ENCODE measurements around the gene CCDC106. TPM values are rescaled to one million over a fixed set of nuclear protein-coding genes. Genes with fewer than 3 reads are reported as not detected.

The CCDC106 gene
- total RNA-seq, 4 donors from 2014 or later, result 3.7 to 15.1 (median 8.4) TPM

- H3K27ac ChIP-seq, result peak overlapping the region in 2 of 4 donors; percentile 9 to 18
- intact Hi-C loops (cut with DNase I; ENCODE audit: low total_unique reads) (loop anchor here (10.0 kb wide), 1 partner anchor 272 kb away; the partner anchor contains the start of genes RPL28 and TMEM238), in situ Hi-C loops (cut with MboI; ENCODE audit: low pct_ligation_motif_present in 1 of 4, low pct_unique_long_range_greater_than_20kb in 1 of 4, low sequenced_read_pairs in 3 of 4) (no loop called here)
- 6 to 22% methylated on average over 3 to 18 of the region's 18 CpGs for WGBS, 2 donors (ENCODE audit: low coverage in 1 of 2)
- no peaks in the 10 kb centered on the region for H3K9me3 ChIP-seq
- H3K36me3 ChIP-seq, result peaks cover 0 to 20% (median 5%) of the 10 kb centered on the region in 4 donors
- no peak for TF ChIP-seq POLR2A (IDR thresholded peaks at IDR 0.05)
- no peak for TF ChIP-seq CTCF (IDR thresholded peaks at IDR 0.05)
- TF ChIP-seq POLR2AphosphoS5 (IDR thresholded peaks at IDR 0.05), result no peak
- TF ChIP-seq EP300 (IDR thresholded peaks at IDR 0.05; ENCODE audit: low read depth), result no peak
- peaks cover 32 to 49% (median 41%) of the 10 kb centered on the region in 4 donors for H3K4me1 ChIP-seq
- DNase-seq, result no peak
- no peaks in the 10 kb centered on the region for H3K27me3 ChIP-seq
- peak overlapping the region in 2 of 4 donors; percentile 66 to 93 for H3K4me3 ChIP-seq
These were observed 9.2 kb downstream of the CCDC106 start for GRCh38 chr19:55656988-55657747.

- no peak for DNase-seq
- no peak overlapping the region for H3K4me3 ChIP-seq
- no peaks in the 10 kb centered on the region for H3K9me3 ChIP-seq
- peaks cover 32 to 41% (median 37%) of the 10 kb centered on the region in 4 donors for H3K4me1 ChIP-seq
- 87% methylated on average over 36 of the region's 37 CpGs; no CpG with 5 or more reads in 1 of the 2 donors for WGBS, 2 donors (ENCODE audit: low coverage in 1 of 2)
- TF ChIP-seq POLR2AphosphoS5 (IDR thresholded peaks at IDR 0.05), result no peak
- no peak for TF ChIP-seq CTCF (IDR thresholded peaks at IDR 0.05)
- no peak for TF ChIP-seq EP300 (IDR thresholded peaks at IDR 0.05; ENCODE audit: low read depth)
- TF ChIP-seq POLR2A (IDR thresholded peaks at IDR 0.05), result no peak
- H3K27ac ChIP-seq, result no peak overlapping the region
- in situ Hi-C loops (cut with MboI; ENCODE audit: low pct_ligation_motif_present in 1 of 4, low pct_unique_long_range_greater_than_20kb in 1 of 4, low sequenced_read_pairs in 3 of 4) (no loop called here), intact Hi-C loops (cut with DNase I; ENCODE audit: low total_unique reads) (loop anchor here (10.0 kb wide), 1 partner anchor 274 kb away; the partner anchor contains the start of genes RPL28 and TMEM238)
- no peaks in the 10 kb centered on the region for H3K27me3 ChIP-seq
- H3K36me3 ChIP-seq, result peaks cover 0 to 38% (median 16%) of the 10 kb centered on the region in 4 donors
These were observed 10.9 kb downstream of the CCDC106 start for GRCh38 chr19:55658846-55659459.

- no peaks in the 10 kb centered on the region for H3K9me3 ChIP-seq
- in situ Hi-C loops (cut with MboI; ENCODE audit: low pct_ligation_motif_present in 1 of 4, low pct_unique_long_range_greater_than_20kb in 1 of 4, low sequenced_read_pairs in 3 of 4), result no loop called here
- DNase-seq, result no peak
- H3K36me3 ChIP-seq, result peaks cover 0 to 45% (median 19%) of the 10 kb centered on the region in 4 donors
- WGBS, 2 donors (ENCODE audit: low coverage in 1 of 2), result 66 to 91% methylated on average over 4 to 9 of the region's 9 CpGs
- H3K27ac ChIP-seq, result no peak overlapping the region
- peaks cover 32 to 41% (median 37%) of the 10 kb centered on the region in 4 donors for H3K4me1 ChIP-seq
- intact Hi-C loops (cut with DNase I; ENCODE audit: low total_unique reads), result loop anchor here (10.0 kb wide), 1 partner anchor 275 kb away; the partner anchor contains the start of genes RPL28 and TMEM238
- H3K4me3 ChIP-seq, result no peak overlapping the region
- no peaks in the 10 kb centered on the region for H3K27me3 ChIP-seq
- TF ChIP-seq CTCF (IDR thresholded peaks at IDR 0.05) (no peak), POLR2A (IDR thresholded peaks at IDR 0.05) (no peak), EP300 (IDR thresholded peaks at IDR 0.05; ENCODE audit: low read depth) (no peak)
These were observed 11.8 kb downstream of the CCDC106 start for GRCh38 chr19:55659822-55660221.

GRCh38 chr19:55660404-55660803 lies 12.4 kb downstream of the CCDC106 start:
- Histone ChIP-seq H3K27me3 (no peaks in the 10 kb centered on the region), H3K4me1 (peaks cover 32 to 41% (median 37%) of the 10 kb centered on the region in 4 donors), H3K27ac (no peak overlapping the region), H3K9me3 (no peaks in the 10 kb centered on the region), H3K36me3 (peaks cover 0 to 45% (median 20%) of the 10 kb centered on the region in 4 donors), H3K4me3 (no peak overlapping the region)
- WGBS, 2 donors (ENCODE audit: low coverage in 1 of 2), result 83% methylated on average over 12 of the region's 12 CpGs; no CpG with 5 or more reads in 1 of the 2 donors
- intact Hi-C loops (cut with DNase I; ENCODE audit: low total_unique reads) (no loop called here), in situ Hi-C loops (cut with MboI; ENCODE audit: low pct_ligation_motif_present in 1 of 4, low pct_unique_long_range_greater_than_20kb in 1 of 4, low sequenced_read_pairs in 3 of 4) (no loop called here)
- TF ChIP-seq EP300 (IDR thresholded peaks at IDR 0.05; ENCODE audit: low read depth), result no peak
- no peak for TF ChIP-seq CTCF (IDR thresholded peaks at IDR 0.05)
- TF ChIP-seq POLR2A (IDR thresholded peaks at IDR 0.05), result no peak
- TF ChIP-seq POLR2AphosphoS5 (IDR thresholded peaks at IDR 0.05), result no peak
- DNase-seq, result no peak

Data from transverse colon (tissue), 4 donors.